HCT116 (cell line): ENCODE data around the gene CAMK2N2. TPM values are rescaled to one million over a fixed set of nuclear protein-coding genes. Genes with fewer than 3 reads are reported as not detected.
A peak's percentile ranks its signal among the peaks of the same experiment; 100 is the strongest.

Experiments used
- ATAC-seq: fragments of 200-7000 bp; cut with Tn5 transposase; 2 replicates; pipeline ENCODE4 v1.9.1; 2020; ENCODE audit warnings: mild to moderate bottlenecking, moderate library complexity
- BruUV-seq: library from RNA; stranded (reverse); fragments of 400-500 nt; replicated peaks from 2 replicates; lab custom pipeline; 2021; lab: Mats Ljungman, UMichigan
- CTCF ChIA-PET: fragments of 300-600 bp; sonication (Branson Sonifier 250); formaldehyde crosslinking; loops from one replicate; lab custom pipeline; 2021; ENCODE audit warnings: antibody characterized with exemption; lab: Charles Lee
- POLR2A ChIA-PET: fragments of 300-600, 350-600 bp; sonication (Branson Sonifier 250); formaldehyde crosslinking; loops from one replicate; lab custom pipeline; 2021; ENCODE audit warnings: antibody characterized with exemption; lab: Charles Lee
- RAD21 ChIA-PET, 2 experiments: fragments of 300-600 bp; sonication (Branson Sonifier 250); formaldehyde crosslinking; loops; one replicate each; lab custom pipeline; 2023; ENCODE audit warnings: low total read pairs in 2 of 2; ENCODE audit not compliant: uncharacterized antibody in 2 of 2, unreplicated experiment in 2 of 2, low non-redundant PET in 1 of 2; lab: Charles Lee
- DNase-seq: peaks from one replicate; pipeline ENCODE4 v3.0.0-alpha.2; 2010; ENCODE audit warnings: low read depth, low spot score
- H2AFZ ChIP-seq: fragments of 200-600 bp; shearing (Covaris generic), sonication (generic); 2 replicates; pipeline ENCODE4 v1.6.1; 2017; ENCODE audit warnings: low read depth, mixed run types, mixed read lengths, antibody characterized with exemption, low read length; ENCODE audit not compliant: poor library complexity, severe bottlenecking
- H3K27ac ChIP-seq: 2 replicates; pipeline ENCODE4 v1.5.1; 2012; ENCODE audit warnings: low read depth, low read length
- H3K27me3 ChIP-seq: fragments of 200-600 bp; sonication (generic); 2 replicates; pipeline ENCODE4 v1.6.1; 2016; ENCODE audit warnings: mixed run types, low read length, mixed read lengths; ENCODE audit not compliant: insufficient read depth
- H3K36me3 ChIP-seq, 2 experiments: fragments of 200-500 bp in 1 of 2; fragments of 200-600 bp in 1 of 2; sonication (Bioruptor generic) in 1 of 2; sonication (generic) in 1 of 2; 2 replicates each; pipeline versions ENCODE4 v1.5.1 to v1.6.1; 2014 to 2016; ENCODE audit warnings: low read length in 2 of 2, inconsistent platforms in 1 of 2, mixed read lengths in 1 of 2, mixed run types in 1 of 2; ENCODE audit not compliant: insufficient read depth in 2 of 2, control insufficient read depth in 1 of 2
- H3K4me1 ChIP-seq, 2 experiments: fragments of 200-600 bp in 1 of 2; sonication (generic) in 1 of 2; 2 replicates each; pipeline versions ENCODE4 v1.5.1 to v1.6.1; 2012 to 2017; ENCODE audit warnings: low read length in 2 of 2, inconsistent platforms in 1 of 2, mild to moderate bottlenecking in 1 of 2, mixed read lengths in 1 of 2, mixed run types in 1 of 2, moderate library complexity in 1 of 2; ENCODE audit not compliant: insufficient read depth in 2 of 2, control insufficient read depth in 1 of 2
- H3K4me2 ChIP-seq: fragments of 200-600 bp; sonication (generic); 2 replicates; pipeline ENCODE4 v1.6.1; 2017; ENCODE audit warnings: mixed run types, low read length, mixed read lengths
- H3K4me3 ChIP-seq, 2 experiments: fragments of 200-600 bp in 1 of 2; sonication (generic) in 1 of 2; replicated peaks in 1 of 2; 2 replicates each; pipeline ENCODE4 v1.5.1; 2011 to 2016; ENCODE audit warnings: low read length in 2 of 2, control low read depth in 1 of 2, low read depth in 1 of 2, mild to moderate bottlenecking in 1 of 2, mixed read lengths in 1 of 2, mixed run types in 1 of 2
- H3K79me2 ChIP-seq: fragments of 200-600 bp; sonication (generic); 2 replicates; pipeline ENCODE4 v1.6.1; 2017; ENCODE audit warnings: mild to moderate bottlenecking, mixed run types, low read length, moderate library complexity, mixed read lengths; ENCODE audit not compliant: insufficient read depth
- H3K9ac ChIP-seq: fragments of 200-600 bp; sonication (generic); 2 replicates; pipeline ENCODE4 v1.6.1; 2016; ENCODE audit warnings: low read length, mixed read lengths
- H3K9me2 ChIP-seq: fragments of 200-600 bp; sonication (generic), shearing (Covaris generic); 2 replicates; pipeline ENCODE4 v1.6.1; 2017; ENCODE audit warnings: mixed run types, mild to moderate bottlenecking, moderate library complexity; ENCODE audit not compliant: insufficient read depth
- H3K9me3 ChIP-seq, 2 experiments: fragments of 200-500 bp in 1 of 2; fragments of 200-600 bp in 1 of 2; sonication (Bioruptor generic) in 1 of 2; sonication (generic) in 1 of 2; 2 replicates each; pipeline ENCODE4 v1.6.1; 2014 to 2017; ENCODE audit warnings: low read length in 2 of 2, mixed read lengths in 2 of 2, inconsistent platforms in 1 of 2, low read depth in 1 of 2, mild to moderate bottlenecking in 1 of 2, mixed run types in 1 of 2, moderate library complexity in 1 of 2; ENCODE audit not compliant: control insufficient read depth in 1 of 2, insufficient read depth in 1 of 2
- H4K20me1 ChIP-seq: fragments of 200-600 bp; sonication (generic), shearing (Covaris generic); 2 replicates; pipeline ENCODE4 v1.6.1; 2017; ENCODE audit warnings: mixed run types, mild to moderate bottlenecking, moderate library complexity; ENCODE audit not compliant: insufficient read depth
- CBX3 ChIP-seq: IDR thresholded peaks from 2 replicates; pipeline ENCODE4 v1.6.1; 2012; ENCODE audit warnings: low read depth
- CEBPB ChIP-seq: IDR thresholded peaks from 2 replicates; pipeline ENCODE4 v1.6.1; 2012; ENCODE audit warnings: low read depth
- JUND ChIP-seq: IDR thresholded peaks from 2 replicates; pipeline ENCODE4 v1.6.1; 2012
- POLR2AphosphoS5 ChIP-seq: IDR thresholded peaks from 2 replicates; pipeline ENCODE4 v1.6.1; 2011; ENCODE audit warnings: mild to moderate bottlenecking, low read depth, low read length, moderate library complexity
- RAD21 ChIP-seq: IDR thresholded peaks from 2 replicates; pipeline ENCODE4 v1.6.1; 2012; ENCODE audit warnings: low read depth, mild to moderate bottlenecking
- TCF7L2 ChIP-seq: IDR thresholded peaks from 2 replicates; pipeline ENCODE4 v1.7.0; 2011; ENCODE audit warnings: borderline replicate concordance, inconsistent platforms; ENCODE audit not compliant: insufficient read depth, insufficient read length; ENCODE audit errors: extremely low read depth
- intact Hi-C: fragments of 100-400 bp; cut with micrococcal nuclease; formaldehyde crosslinking; loops from 2 replicates; pipeline ENCODE4 v1.10.0; 2022
- total RNA-seq: library from RNA; stranded (reverse); gene quantifications from one replicate; pipeline ENCODE4 v1.2.1, GENCODE V29; 2021; ENCODE audit not compliant: unreplicated experiment
- TF ChIP-seq, protein P1 (sequence below), 3 experiments: fragments of 200-600 bp in 1 of 3; sonication (generic) in 1 of 3; IDR thresholded peaks in 2 of 3; conservative IDR thresholded peaks in 1 of 3; 2 replicates each; pipeline ENCODE4 v1.5.1; 2012 to 2017; ENCODE audit warnings: low read depth in 2 of 3, low read length in 2 of 3, antibody characterized with exemption in 1 of 3, borderline replicate concordance in 1 of 3, control low read depth in 1 of 3, mild to moderate bottlenecking in 1 of 3, mixed read lengths in 1 of 3, mixed run types in 1 of 3, moderate library complexity in 1 of 3; ENCODE audit not compliant: insufficient read depth in 1 of 3
- TF ChIP-seq, protein P2 (sequence below): IDR thresholded peaks from 2 replicates; pipeline ENCODE4 v1.6.1; 2012

Gene CAMK2N2
- total RNA-seq, 1 experiment from 2014 or later = 5.1 TPM

DNA sequence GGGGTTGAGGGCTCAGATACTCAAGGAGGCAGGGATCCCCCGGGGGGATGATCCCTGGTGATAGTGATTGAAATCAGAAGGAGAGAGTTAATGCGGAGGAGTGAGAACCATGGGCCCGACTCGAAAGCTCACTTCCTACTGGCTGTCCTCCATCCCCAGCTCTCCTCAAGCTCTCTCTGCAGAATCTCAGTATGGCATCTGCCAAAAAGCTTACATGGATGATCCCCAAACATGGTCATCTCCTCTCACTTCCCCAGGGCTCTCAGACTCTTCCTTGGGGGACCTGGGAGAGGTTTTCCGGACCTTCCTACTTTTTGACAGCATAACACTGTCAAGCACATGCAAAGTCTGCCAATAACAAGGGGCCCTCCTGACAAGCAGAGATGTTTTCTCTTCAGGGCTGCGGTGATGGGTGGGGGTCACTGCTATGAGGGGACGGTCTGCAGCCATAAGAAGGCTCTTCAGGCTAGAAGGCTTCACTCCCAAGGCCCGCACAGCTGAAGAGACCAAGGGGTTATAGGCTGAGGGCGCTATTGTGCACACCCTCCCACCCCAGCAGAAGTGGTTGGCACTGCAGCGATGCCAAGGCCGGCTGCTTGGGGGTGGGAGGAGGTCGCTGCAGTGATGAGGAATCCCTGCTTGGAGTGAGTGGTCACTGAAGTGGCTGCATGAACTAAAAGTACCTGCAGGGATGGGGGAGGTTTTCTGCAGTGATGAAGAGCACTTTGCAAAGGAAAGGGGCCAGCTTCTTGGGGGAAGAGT lies 32.8 kb downstream of the CAMK2N2 start (continued):
- no peak for TF ChIP-seq CEBPB
- no peak for TF ChIP-seq TCF7L2
- TF ChIP-seq POLR2AphosphoS5 = no peak

DNA sequence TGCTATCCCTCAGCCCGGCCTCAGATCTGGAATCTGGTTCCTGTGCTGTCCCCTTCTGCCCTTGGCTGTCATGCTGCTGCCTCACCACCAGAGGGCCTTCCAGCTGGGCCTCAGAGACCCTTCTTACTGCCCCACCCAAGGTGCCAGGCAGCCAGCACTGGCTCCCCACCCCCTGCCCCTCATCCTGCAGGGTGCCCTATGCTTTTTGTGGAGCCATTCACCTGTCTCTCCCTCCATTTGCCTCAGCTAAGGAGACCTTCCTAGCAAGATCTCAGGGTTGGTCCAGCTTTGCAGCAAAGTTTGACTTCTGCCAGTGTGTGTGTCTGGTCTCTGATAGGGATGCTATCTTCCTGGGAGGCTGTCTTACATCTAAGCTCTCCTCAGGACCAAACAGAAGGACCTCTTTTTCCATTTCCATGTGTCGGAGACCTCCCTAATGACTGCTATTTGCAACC lies 33.8 kb downstream of the CAMK2N2 start:
- ATAC-seq = peak; percentile 56
- no peaks in the 10 kb centered on the region for H4K20me1 ChIP-seq
- no peak for DNase-seq
- H3K36me3 ChIP-seq = no peaks in the 10 kb centered on the region
- no peaks in the 10 kb centered on the region for H3K9me3 ChIP-seq
- TF ChIP-seq, protein P1, sequence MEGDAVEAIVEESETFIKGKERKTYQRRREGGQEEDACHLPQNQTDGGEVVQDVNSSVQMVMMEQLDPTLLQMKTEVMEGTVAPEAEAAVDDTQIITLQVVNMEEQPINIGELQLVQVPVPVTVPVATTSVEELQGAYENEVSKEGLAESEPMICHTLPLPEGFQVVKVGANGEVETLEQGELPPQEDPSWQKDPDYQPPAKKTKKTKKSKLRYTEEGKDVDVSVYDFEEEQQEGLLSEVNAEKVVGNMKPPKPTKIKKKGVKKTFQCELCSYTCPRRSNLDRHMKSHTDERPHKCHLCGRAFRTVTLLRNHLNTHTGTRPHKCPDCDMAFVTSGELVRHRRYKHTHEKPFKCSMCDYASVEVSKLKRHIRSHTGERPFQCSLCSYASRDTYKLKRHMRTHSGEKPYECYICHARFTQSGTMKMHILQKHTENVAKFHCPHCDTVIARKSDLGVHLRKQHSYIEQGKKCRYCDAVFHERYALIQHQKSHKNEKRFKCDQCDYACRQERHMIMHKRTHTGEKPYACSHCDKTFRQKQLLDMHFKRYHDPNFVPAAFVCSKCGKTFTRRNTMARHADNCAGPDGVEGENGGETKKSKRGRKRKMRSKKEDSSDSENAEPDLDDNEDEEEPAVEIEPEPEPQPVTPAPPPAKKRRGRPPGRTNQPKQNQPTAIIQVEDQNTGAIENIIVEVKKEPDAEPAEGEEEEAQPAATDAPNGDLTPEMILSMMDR (IDR thresholded peaks at IDR 0.05 in 2 of 3, conservative IDR thresholded peaks at IDR 0.05 in 1 of 3; ENCODE audit: borderline replicate concordance in 1 of 3, insufficient read depth in 1 of 3, low read depth in 2 of 3, low read length in 2 of 3) = peak; percentile 77 to 94 (median 83)
- no peak for TF ChIP-seq CBX3
- peak; percentile 60 for TF ChIP-seq RAD21
- TF ChIP-seq, protein P2, sequence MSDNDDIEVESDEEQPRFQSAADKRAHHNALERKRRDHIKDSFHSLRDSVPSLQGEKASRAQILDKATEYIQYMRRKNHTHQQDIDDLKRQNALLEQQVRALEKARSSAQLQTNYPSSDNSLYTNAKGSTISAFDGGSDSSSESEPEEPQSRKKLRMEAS = no peak
- no peak for TF ChIP-seq POLR2AphosphoS5
- TF ChIP-seq JUND = no peak
- RAD21 ChIA-PET = interaction anchor here in 1 of 2 experiments (0.9 kb wide), 1 partner anchor 13 kb away, joined by 3 read pairs; no protein-coding TSS in a partner anchor
- POLR2A ChIA-PET = interaction anchor here (1.3 to 1.4 kb wide), 3 partner anchors 10 to 53 kb away, joined by 3 to 4 read pairs (median 3); partner anchors contain the start of gene AP2M1
- no peaks in the 10 kb centered on the region for H3K27me3 ChIP-seq
- H3K4me3 ChIP-seq = no peak overlapping the region
- H3K79me2 ChIP-seq = no peaks in the 10 kb centered on the region
- CTCF ChIA-PET = interaction anchor here (0.5 to 2.7 kb wide), 16 partner anchors 10 to 332 kb away, joined by 3 to 12 read pairs (median 4); partner anchors contain the start of gene ABCF3
- H3K9me2 ChIP-seq = no peaks in the 10 kb centered on the region
- no peak overlapping the region for H3K9ac ChIP-seq
- H3K4me1 ChIP-seq = peaks cover 0 to 18% of the 10 kb centered on the region in 2 experiments; a peak in 3 of 4 replicates
- H2AFZ ChIP-seq = no peak overlapping the region
- no peak overlapping the region for H3K4me2 ChIP-seq
- intact Hi-C loops = loop anchor here (2.0 kb wide), 1 partner anchor 61 kb away; no protein-coding TSS in a partner anchor
- no peak overlapping the region for H3K27ac ChIP-seq
- no TSS peak for BruUV-seq
